ENCODE measurements around the gene DSP.

DSP gene

DNA sequence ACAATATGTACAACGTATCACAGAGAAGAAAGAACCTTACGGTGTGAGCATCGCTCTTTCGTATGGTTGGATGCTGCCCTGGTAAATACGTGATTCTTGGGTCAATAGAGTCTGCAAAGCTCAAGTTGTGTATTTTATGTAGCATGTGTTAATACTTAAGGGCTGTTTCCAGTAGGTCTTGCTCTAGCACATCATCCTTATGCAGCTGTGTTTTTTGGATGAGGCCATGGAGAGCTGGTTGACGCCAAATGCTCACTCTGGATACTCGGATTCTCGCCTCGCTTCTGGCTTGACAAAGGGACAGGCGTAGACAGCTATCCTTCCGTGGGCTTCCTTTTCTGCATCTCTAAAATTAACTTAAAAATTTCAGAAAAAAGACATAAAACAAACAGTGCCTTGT is 87.4 kb downstream of the DSP start:
- no peak overlapping the region for H3K23ac ChIP-seq (ENCODE audit: low read length)
- no peak overlapping the region for H2AK5ac ChIP-seq (ENCODE audit: low read length)
- no peak overlapping the region for H2BK5ac ChIP-seq (ENCODE audit: low read depth, low read length, poor library complexity)
- no peak overlapping the region for H4K12ac ChIP-seq (ENCODE audit: low read depth, low read length)
- H4K91ac ChIP-seq (ENCODE audit: low read depth, low read length), result no peak overlapping the region
- H3K4me1 ChIP-seq (ENCODE audit: control insufficient read depth in 1 of 2, insufficient read depth in 2 of 2, low read length in 2 of 2), result no peaks in the 10 kb centered on the region
- H3K36me3 ChIP-seq (ENCODE audit: control insufficient read depth in 1 of 2, insufficient read depth in 2 of 2, low read length in 2 of 2), result no peaks in the 10 kb centered on the region
- no peak overlapping the region for H3K4ac ChIP-seq (ENCODE audit: low read depth, low read length)
- no peaks in the 10 kb centered on the region for H3K9me3 ChIP-seq (ENCODE audit: insufficient read depth, low read depth, low read length)
- H3K18ac ChIP-seq (ENCODE audit: low read length), result no peak overlapping the region
- DNase-seq, result no peak
- no peaks in the 10 kb centered on the region for H3K27me3 ChIP-seq (ENCODE audit: insufficient read depth, low read length)
- H2BK12ac ChIP-seq (ENCODE audit: low read length), result no peak overlapping the region
- no peak overlapping the region for H4K8ac ChIP-seq (ENCODE audit: low read depth, low read length)
- H3K4me2 ChIP-seq (ENCODE audit: low read length), result no peak overlapping the region
- H3K79me2 ChIP-seq (ENCODE audit: control insufficient read depth, insufficient read depth, low read length, poor library complexity), result no peaks in the 10 kb centered on the region
- H3K14ac ChIP-seq (ENCODE audit: low read length), result no peak overlapping the region
- WGBS (ENCODE audit: extremely low coverage, insufficient coverage, insufficient read length), result no CpG with 5 or more reads among the region's 11 CpGs
- no peak overlapping the region for H2BK120ac ChIP-seq (ENCODE audit: insufficient read depth, low read length, poor library complexity)
- no peaks in the 10 kb centered on the region for H3K79me1 ChIP-seq (ENCODE audit: low read length)
- H3K27ac ChIP-seq (ENCODE audit: low read depth, low read length), result no peak overlapping the region
- no peak overlapping the region for H2AFZ ChIP-seq (ENCODE audit: insufficient read depth, low read length, poor library complexity)
- no peak overlapping the region for H3K9ac ChIP-seq (ENCODE audit: low read length)
- no peak overlapping the region for H3K4me3 ChIP-seq (ENCODE audit: low read depth, low read length)

DNA sequence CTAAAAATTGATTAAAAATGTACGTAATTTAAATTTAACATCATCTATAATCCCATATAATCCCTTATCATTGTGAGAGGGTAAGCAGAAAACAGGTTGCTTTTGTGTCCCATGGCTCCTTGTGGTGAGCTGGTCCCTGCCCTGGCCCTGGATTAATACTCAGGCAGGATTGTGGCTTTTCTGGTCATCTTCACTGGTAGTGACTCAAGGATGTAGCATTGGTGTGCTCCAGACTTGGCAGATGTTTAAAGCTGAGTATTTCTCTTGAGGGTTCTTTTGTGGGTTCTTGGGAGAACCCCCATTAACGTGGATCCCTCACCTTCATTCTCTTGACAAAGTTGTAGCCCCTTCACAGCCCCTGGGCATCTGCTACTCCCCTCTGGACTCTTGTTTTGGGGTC is 87.8 kb downstream of the DSP start:
- no peaks in the 10 kb centered on the region for H3K27me3 ChIP-seq (ENCODE audit: insufficient read depth, low read length)
- DNase-seq, result no peak
- H4K91ac ChIP-seq (ENCODE audit: low read depth, low read length), result no peak overlapping the region
- no peaks in the 10 kb centered on the region for H3K4me1 ChIP-seq (ENCODE audit: control insufficient read depth in 1 of 2, insufficient read depth in 2 of 2, low read length in 2 of 2)
- no peaks in the 10 kb centered on the region for H3K79me1 ChIP-seq (ENCODE audit: low read length)
- H3K4me2 ChIP-seq (ENCODE audit: low read length), result no peak overlapping the region
- H3K23ac ChIP-seq (ENCODE audit: low read length), result no peak overlapping the region
- no peak overlapping the region for H2AK5ac ChIP-seq (ENCODE audit: low read length)
- no peak overlapping the region for H4K8ac ChIP-seq (ENCODE audit: low read depth, low read length)
- no peak overlapping the region for H3K18ac ChIP-seq (ENCODE audit: low read length)
- whole genome bisulfite sequencing (ENCODE audit: extremely low coverage, insufficient coverage, insufficient read length), result no CpG with 5 or more reads among the region's 2 CpGs
- no peak overlapping the region for H2BK5ac ChIP-seq (ENCODE audit: low read depth, low read length, poor library complexity)
- no peak overlapping the region for H2BK120ac ChIP-seq (ENCODE audit: insufficient read depth, low read length, poor library complexity)
- H3K9me3 ChIP-seq (ENCODE audit: insufficient read depth, low read depth, low read length), result no peaks in the 10 kb centered on the region
- H3K36me3 ChIP-seq (ENCODE audit: control insufficient read depth in 1 of 2, insufficient read depth in 2 of 2, low read length in 2 of 2), result no peaks in the 10 kb centered on the region
- no peak overlapping the region for H2BK12ac ChIP-seq (ENCODE audit: low read length)
- no peak overlapping the region for H4K12ac ChIP-seq (ENCODE audit: low read depth, low read length)
- no peak overlapping the region for H3K4me3 ChIP-seq (ENCODE audit: low read depth, low read length)
- no peak overlapping the region for H3K4ac ChIP-seq (ENCODE audit: low read depth, low read length)
- no peak overlapping the region for H3K27ac ChIP-seq (ENCODE audit: low read depth, low read length)
- H3K9ac ChIP-seq (ENCODE audit: low read length), result no peak overlapping the region
- H3K79me2 ChIP-seq (ENCODE audit: control insufficient read depth, insufficient read depth, low read length, poor library complexity), result no peaks in the 10 kb centered on the region
- H3K14ac ChIP-seq (ENCODE audit: low read length), result no peak overlapping the region
- no peak overlapping the region for H2AFZ ChIP-seq (ENCODE audit: insufficient read depth, low read length, poor library complexity)

DNA sequence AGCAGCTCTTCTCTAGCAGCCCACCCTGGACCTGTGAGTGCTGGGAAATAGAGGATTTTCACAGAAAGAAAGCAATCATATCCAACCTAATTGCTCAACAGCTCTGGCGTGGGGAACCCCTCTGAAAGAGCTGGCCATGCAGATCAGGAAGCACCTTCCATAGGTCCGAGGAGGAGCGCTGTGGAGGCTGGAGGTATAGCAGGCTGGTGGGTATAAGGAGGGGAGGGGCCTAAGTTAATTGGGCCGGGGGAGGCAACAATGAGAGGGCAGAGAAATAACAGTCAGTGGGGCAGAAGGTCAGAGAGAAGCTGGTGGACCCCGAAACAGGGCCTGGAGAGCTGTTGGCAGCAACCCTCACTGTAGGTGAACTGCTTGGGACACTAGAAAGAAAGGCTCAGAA is 89.3 kb downstream of the DSP start:
- Histone ChIP-seq H4K91ac (ENCODE audit: low read depth, low read length) (no peak overlapping the region), H2AK5ac (ENCODE audit: low read length) (no peak overlapping the region), H4K12ac (ENCODE audit: low read depth, low read length) (no peak overlapping the region), H3K23ac (ENCODE audit: low read length) (no peak overlapping the region), H3K9me3 (ENCODE audit: insufficient read depth, low read depth, low read length) (no peaks in the 10 kb centered on the region), H2AFZ (ENCODE audit: insufficient read depth, low read length, poor library complexity) (no peak overlapping the region), H3K4ac (ENCODE audit: low read depth, low read length) (no peak overlapping the region), H2BK12ac (ENCODE audit: low read length) (no peak overlapping the region), H3K4me2 (ENCODE audit: low read length) (no peak overlapping the region), H4K8ac (ENCODE audit: low read depth, low read length) (no peak overlapping the region), H3K18ac (ENCODE audit: low read length) (no peak overlapping the region), H2BK120ac (ENCODE audit: insufficient read depth, low read length, poor library complexity) (no peak overlapping the region), H3K14ac (ENCODE audit: low read length) (no peak overlapping the region), H3K9ac (ENCODE audit: low read length) (no peak overlapping the region), H3K4me1 (ENCODE audit: control insufficient read depth in 1 of 2, insufficient read depth in 2 of 2, low read length in 2 of 2) (no peaks in the 10 kb centered on the region), H3K36me3 (ENCODE audit: control insufficient read depth in 1 of 2, insufficient read depth in 2 of 2, low read length in 2 of 2) (no peaks in the 10 kb centered on the region), H3K79me2 (ENCODE audit: control insufficient read depth, insufficient read depth, low read length, poor library complexity) (no peaks in the 10 kb centered on the region), H2BK5ac (ENCODE audit: low read depth, low read length, poor library complexity) (no peak overlapping the region), H3K27ac (ENCODE audit: low read depth, low read length) (no peak overlapping the region), H3K27me3 (ENCODE audit: insufficient read depth, low read length) (no peaks in the 10 kb centered on the region), H3K4me3 (ENCODE audit: low read depth, low read length) (no peak overlapping the region), H3K79me1 (ENCODE audit: low read length) (no peaks in the 10 kb centered on the region)
- DNase-seq, result no peak
- WGBS (ENCODE audit: extremely low coverage, insufficient coverage, insufficient read length), result no CpG with 5 or more reads among the region's 5 CpGs

DNA sequence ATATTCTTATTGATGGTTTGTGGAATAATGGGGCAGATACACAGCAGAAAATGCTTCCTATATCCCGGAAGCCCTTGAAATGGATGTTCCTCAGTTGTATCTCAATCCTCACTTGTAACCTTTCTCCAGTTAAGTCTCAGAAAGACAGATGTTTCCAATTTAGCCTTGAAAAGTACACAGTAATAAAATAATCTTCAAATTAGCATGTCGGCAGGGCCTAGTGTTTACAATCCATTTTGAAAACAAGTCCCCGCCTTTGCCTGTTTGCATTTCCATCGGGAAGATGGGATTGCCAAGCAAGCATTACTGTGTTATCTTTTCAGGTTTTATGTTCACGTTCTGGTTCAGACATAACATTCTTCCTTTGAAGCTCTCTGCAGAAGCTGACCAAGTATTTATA is 90.0 kb downstream of the DSP start:
- H3K27ac ChIP-seq (ENCODE audit: low read depth, low read length), result no peak overlapping the region
- H3K4me2 ChIP-seq (ENCODE audit: low read length), result no peak overlapping the region
- no peak overlapping the region for H2AK5ac ChIP-seq (ENCODE audit: low read length)
- no peak overlapping the region for H2BK12ac ChIP-seq (ENCODE audit: low read length)
- DNase-seq, result no peak
- H3K4me3 ChIP-seq (ENCODE audit: low read depth, low read length), result no peak overlapping the region
- no peak overlapping the region for H3K4ac ChIP-seq (ENCODE audit: low read depth, low read length)
- H4K91ac ChIP-seq (ENCODE audit: low read depth, low read length), result no peak overlapping the region
- H2AFZ ChIP-seq (ENCODE audit: insufficient read depth, low read length, poor library complexity), result no peak overlapping the region
- no peaks in the 10 kb centered on the region for H3K79me2 ChIP-seq (ENCODE audit: control insufficient read depth, insufficient read depth, low read length, poor library complexity)
- H4K8ac ChIP-seq (ENCODE audit: low read depth, low read length), result no peak overlapping the region
- H3K27me3 ChIP-seq (ENCODE audit: insufficient read depth, low read length), result no peaks in the 10 kb centered on the region
- H3K14ac ChIP-seq (ENCODE audit: low read length), result no peak overlapping the region
- no peaks in the 10 kb centered on the region for H3K36me3 ChIP-seq (ENCODE audit: control insufficient read depth in 1 of 2, insufficient read depth in 2 of 2, low read length in 2 of 2)
- no peak overlapping the region for H2BK120ac ChIP-seq (ENCODE audit: insufficient read depth, low read length, poor library complexity)
- no peaks in the 10 kb centered on the region for H3K9me3 ChIP-seq (ENCODE audit: insufficient read depth, low read depth, low read length)
- H3K9ac ChIP-seq (ENCODE audit: low read length), result no peak overlapping the region
- no CpG with 5 or more reads among the region's 5 CpGs for WGBS (ENCODE audit: extremely low coverage, insufficient coverage, insufficient read length)
- no peaks in the 10 kb centered on the region for H3K79me1 ChIP-seq (ENCODE audit: low read length)
- no peak overlapping the region for H2BK5ac ChIP-seq (ENCODE audit: low read depth, low read length, poor library complexity)
- no peak overlapping the region for H4K12ac ChIP-seq (ENCODE audit: low read depth, low read length)
- H3K4me1 ChIP-seq (ENCODE audit: control insufficient read depth in 1 of 2, insufficient read depth in 2 of 2, low read length in 2 of 2), result no peaks in the 10 kb centered on the region
- H3K18ac ChIP-seq (ENCODE audit: low read length), result no peak overlapping the region
- no peak overlapping the region for H3K23ac ChIP-seq (ENCODE audit: low read length)

All from trophoblast cell (in vitro differentiated cells and primary cell).